Dermis blood vessel endothelial cell (primary cell): ENCODE data around the gene KRTAP10-9. TPM values are rescaled to one million over a fixed set of nuclear protein-coding genes. Genes with fewer than 3 reads are reported as not detected.
"Not testable (repeated sequence)": the region's sequence is repeated elsewhere in the genome, so short reads cannot be mapped to it uniquely, and the experiment has no call there.

Experiments
- DNase-seq: peaks from one replicate; pipeline ENCODE4 v3.0.0; 2010
- total RNA-seq: library from RNA; depleted of rRNA; stranded (reverse); fragments of >200 nt; gene quantifications from 2 replicates; pipeline ENCODE4 v1.2.3, GENCODE V29; 2014

Gene KRTAP10-9
- total RNA-seq, 1 donor from 2014 or later: not detected

GRCh38 chr21:44596068-44596725 lies 30.7 kb upstream of the KRTAP10-9 start:
- no peak for DNase-seq

GRCh38 chr21:44598061-44598460 lies 28.8 kb upstream of the KRTAP10-9 start:
- DNase-seq: no peak

- no peak for DNase-seq
Observed at GRCh38 chr21:44599264-44600029, 27.4 kb upstream of the KRTAP10-9 start.

- not testable (repeated sequence) for DNase-seq
Observed at GRCh38 chr21:44600118-44600978, 26.5 kb upstream of the KRTAP10-9 start, which contains the start of gene KRTAP10-7. Gene KRTAP10-7 (plus strand): TSS chr21:44600597. CDS start chr21:44600622, 25 bp downstream.

GRCh38 chr21:44601091-44601490 lies 25.8 kb upstream of the KRTAP10-9 start:
- not testable (repeated sequence) for DNase-seq

- no peak for DNase-seq
Observed at GRCh38 chr21:44601596-44602462, 25.1 kb upstream of the KRTAP10-9 start.

GRCh38 chr21:44602463-44602850 lies 24.4 kb upstream of the KRTAP10-9 start:
- no peak for DNase-seq

GRCh38 chr21:44603109-44603875 lies 23.6 kb upstream of the KRTAP10-9 start:
- no peak for DNase-seq

- DNase-seq: no peak
Observed at GRCh38 chr21:44603911-44604310, 23.0 kb upstream of the KRTAP10-9 start.

GRCh38 chr21:44606495-44606894 lies 20.4 kb upstream of the KRTAP10-9 start:
- no peak for DNase-seq

GRCh38 chr21:44609193-44609592 lies 17.7 kb upstream of the KRTAP10-9 start:
- DNase-seq: no peak

GRCh38 chr21:44610157-44610843 lies 16.6 kb upstream of the KRTAP10-9 start:
- not testable (repeated sequence) for DNase-seq

GRCh38 chr21:44611551-44611950 lies 15.3 kb upstream of the KRTAP10-9 start:
- DNase-seq: no peak

GRCh38 chr21:44612029-44612486 lies 14.8 kb upstream of the KRTAP10-9 start, which contains the start of gene KRTAP10-8:
Gene KRTAP10-8 (plus strand): TSS chr21:44612079. CDS start chr21:44612101, 22 bp downstream.
- no peak for DNase-seq

- no peak for DNase-seq
Observed at GRCh38 chr21:44612669-44613229, 14.1 kb upstream of the KRTAP10-9 start.

- DNase-seq: no peak
Observed at GRCh38 chr21:44613386-44614155, 13.3 kb upstream of the KRTAP10-9 start.

GRCh38 chr21:44614161-44614631 lies 12.7 kb upstream of the KRTAP10-9 start:
- no peak for DNase-seq

- no peak for DNase-seq
Observed at GRCh38 chr21:44614961-44615391, 11.9 kb upstream of the KRTAP10-9 start.

- DNase-seq: no peak
Observed at GRCh38 chr21:44615466-44615865, 11.4 kb upstream of the KRTAP10-9 start.
